Heart left ventricle (tissue), 16 donors: Measurements from ENCODE around the gene SIGLEC9. TPM values are rescaled to one million over a fixed set of nuclear protein-coding genes. Genes with fewer than 3 reads are reported as not detected.

Experiments
- ATAC-seq, 4 donors: fragments of 200-7000 bp; cut with Tn5 transposase; one replicate each; pipeline ENCODE4 v1.9.1; 2020 to 2022; ENCODE audit warnings: moderate library complexity in 4 of 4, mild to moderate bottlenecking in 3 of 4, moderate number of reproducible peaks in 1 of 4
- DNase-seq, 5 donors: peaks; one replicate each; pipeline ENCODE4 v3.0.0-alpha.2; 2020
- H3K27ac ChIP-seq, 12 donors: fragments of 200-600 bp; sonication (generic) in 4 of 12; one replicate each; pipeline versions ENCODE4 v1.5.0 to v1.8.0; 2016 to 2022; ENCODE audit warnings: mild to moderate bottlenecking in 2 of 12
- H3K27me3 ChIP-seq, 9 donors: fragments of 200-600 bp; sonication (generic) in 2 of 9; one replicate each; pipeline versions ENCODE4 v1.5.1 to v1.8.0; 2016 to 2022; ENCODE audit warnings: mild to moderate bottlenecking in 3 of 9
- H3K36me3 ChIP-seq, 9 donors: fragments of 200-600 bp; sonication (generic) in 2 of 9; one replicate each; pipeline versions ENCODE4 v1.5.0 to v1.8.0; 2018 to 2022; ENCODE audit warnings: mild to moderate bottlenecking in 2 of 9
- H3K4me1 ChIP-seq, 12 donors: fragments of 200-600 bp; sonication (generic) in 4 of 12; one replicate each; pipeline versions ENCODE4 v1.5.0 to v1.8.0; 2016 to 2022; ENCODE audit warnings: mild to moderate bottlenecking in 3 of 12
- H3K4me3 ChIP-seq, 12 donors: fragments of 200-600 bp; sonication (generic) in 4 of 12; one replicate each; pipeline versions ENCODE4 v1.5.0 to v1.8.0; 2017 to 2022; ENCODE audit warnings: mild to moderate bottlenecking in 9 of 12, moderate library complexity in 4 of 12
- H3K9me3 ChIP-seq, 12 donors: fragments of 200-600 bp; sonication (generic) in 4 of 12; one replicate each; pipeline versions ENCODE4 v1.5.0 to v1.8.0; 2016 to 2022; ENCODE audit warnings: mild to moderate bottlenecking in 1 of 12
- CTCF ChIP-seq, 12 donors: fragments of 200-600 bp; sonication (generic) in 4 of 12; IDR thresholded peaks; one replicate each; pipeline versions ENCODE4 v1.5.0 to v1.8.0; 2018 to 2022; ENCODE audit warnings: antibody characterized with exemption in 12 of 12, mild to moderate bottlenecking in 5 of 12
- POLR2A ChIP-seq, 2 donors: fragments of 450-650 bp; IDR thresholded peaks; one replicate each; pipeline ENCODE4 v1.6.1; 2017; ENCODE audit warnings: antibody characterized with exemption in 2 of 2, mild to moderate bottlenecking in 2 of 2, moderate library complexity in 2 of 2
- WGBS, 4 donors: extraction: QIAGEN DNeasy Blood & Tissue Kit in 2 of 4; methylation state at CpG; one replicate each; pipeline versions ENCODE4 v1.1.5 to v1.1.7; 2013 to 2018; 5-methylcytosine and 5-hydroxymethylcytosine counted together
- intact Hi-C, 10 donors: fragments of 100-400 bp; cut with DNase I; formaldehyde crosslinking; loops; one replicate each; pipeline versions ENCODE4 v1.11.1 to v1.14.2; 2022
- polyA plus RNA-seq, 2 donors: library from polyadenylated mRNA; stranded (reverse); fragments of 200-250 nt; gene quantifications; one replicate each; pipeline ENCODE4 v1.2.3, GENCODE V29; 2013
- total RNA-seq, 9 donors: library from RNA; depleted of rRNA in 2 of 9; stranded (reverse); fragments of >200 nt in 2 of 9; fragmentation: NEBNext Ultra II Directional in 3 of 9; extraction: Animal tissue kit (Norgen Biotek cat#: 25700) in 3 of 9; gene quantifications; one replicate each; pipeline versions ENCODE4 v1.1.0 to v1.2.4, GENCODE V29; 2016 to 2023
- donor health status: ischemic (EF 13 %, LVEDD 7.1; RV severe dilation, severe dysfunction).
- donor health status: healthy with polysubstance abuse.
- donor health status: DM: no; HTN: yes; CAD: no.
- donor health status: DM: no; HTN: no; CAD: no.
- donor health status: ischemic (EF 25% LVEDD 6.9; RV normal size, moderate dysfunction).
- donor health status: ischemic (EF 25% LVEDD 5.7; RV mildly dilated, moderate dysfunction).
- donor health status: healthy.
- donor health status: DM: yes; HTN: yes; CAD: no.
- donor health status: ischemic (EF 35%, LVEDD 5.7; RV mildly dilated, moderate dysfunction).
- donor health status: nonischemic (EF 11% LVEDD 7.7; RV severe dilation, severe dysfunction).
- donor health status: DM: yes; HTN: yes; CAD: no.
- donor health status: PGD.
- donor health status: ischemic (EF 29% LVEDD 5.4; RV normal size, mild dysfunction).
- donor health status: nonischemic (EF 23%, LVEDD 6.1; RV moderate dilation, normal function).

SIGLEC9 gene
- total and polyA plus RNA-seq, 11 donors, result 0.27 to 18.5 (median 1.7) TPM

GRCh38 chr19:51083181-51083580 lies 41.5 kb upstream of the SIGLEC9 start:
- Histone ChIP-seq H3K4me1 (peaks cover 0 to 8% (median 4%) of the 10 kb centered on the region in 12 donors), H3K27ac (no peak overlapping the region), H3K4me3 (no peak overlapping the region), H3K9me3 (no peaks in the 10 kb centered on the region), H3K27me3 (no peaks in the 10 kb centered on the region), H3K36me3 (no peaks in the 10 kb centered on the region)
- intact Hi-C loops, result loop anchor here in 1 of 10 donors (5.0 kb wide), 1 partner anchor 51 kb away; no protein-coding TSS in a partner anchor
- DNase-seq, result no peak
- WGBS, 4 donors, result 41% methylated on average over 4 of the region's 4 CpGs
- no peak for ATAC-seq
- TF ChIP-seq CTCF (IDR thresholded peaks at IDR 0.05) (no peak), POLR2A (IDR thresholded peaks at IDR 0.05) (no peak)

DNA sequence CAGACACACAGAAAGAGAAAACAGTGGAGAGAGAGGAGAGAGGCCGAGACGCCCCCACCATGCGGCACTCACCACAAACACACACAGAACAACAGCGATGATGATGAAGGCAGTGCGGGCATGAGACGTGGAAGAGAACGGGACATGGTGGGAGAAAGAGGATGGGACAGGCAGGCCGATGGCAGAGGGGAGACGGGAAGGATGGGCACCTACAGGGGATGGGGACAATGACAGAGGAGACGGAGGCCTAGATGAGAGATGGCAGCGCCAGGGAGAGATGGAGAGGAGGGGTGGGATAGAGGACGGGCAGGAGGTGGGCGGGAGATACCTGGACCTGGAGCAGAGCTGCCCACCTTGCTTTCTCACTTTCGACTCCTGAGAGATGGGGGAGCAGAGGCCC lies 40.9 kb upstream of the SIGLEC9 start:
- TF ChIP-seq POLR2A (IDR thresholded peaks at IDR 0.05) (no peak), CTCF (IDR thresholded peaks at IDR 0.05) (no peak)
- Histone ChIP-seq H3K36me3 (no peaks in the 10 kb centered on the region), H3K27ac (no peak overlapping the region), H3K27me3 (no peaks in the 10 kb centered on the region), H3K4me3 (no peak overlapping the region), H3K4me1 (peaks cover 0 to 8% (median 4%) of the 10 kb centered on the region in 12 donors), H3K9me3 (no peaks in the 10 kb centered on the region)
- no peak for ATAC-seq
- intact Hi-C loops, result loop anchor here in 1 of 10 donors (5.0 kb wide), 1 partner anchor 51 kb away; no protein-coding TSS in a partner anchor
- WGBS, 4 donors, result 74 to 80% (median 78%) methylated on average over 14 of the region's 14 CpGs
- no peak for DNase-seq

- Histone ChIP-seq H3K9me3 (no peaks in the 10 kb centered on the region), H3K36me3 (no peaks in the 10 kb centered on the region), H3K4me1 (peaks cover 0 to 5% (median 1%) of the 10 kb centered on the region in 12 donors), H3K4me3 (no peak overlapping the region), H3K27ac (no peak overlapping the region), H3K27me3 (no peaks in the 10 kb centered on the region)
- DNase-seq (no peak), ATAC-seq (no peak)
- TF ChIP-seq POLR2A (IDR thresholded peaks at IDR 0.05) (no peak), CTCF (IDR thresholded peaks at IDR 0.05) (no peak)
- 75 to 83% (median 78%) methylated on average over 7 of the region's 7 CpGs for WGBS, 4 donors
- intact Hi-C loops, result loop anchor here in 1 of 10 donors (5.0 kb wide), 1 partner anchor 52 kb away; no protein-coding TSS in a partner anchor
These were observed 40.2 kb upstream of the SIGLEC9 start for GRCh38 chr19:51084505-51084904.

DNA sequence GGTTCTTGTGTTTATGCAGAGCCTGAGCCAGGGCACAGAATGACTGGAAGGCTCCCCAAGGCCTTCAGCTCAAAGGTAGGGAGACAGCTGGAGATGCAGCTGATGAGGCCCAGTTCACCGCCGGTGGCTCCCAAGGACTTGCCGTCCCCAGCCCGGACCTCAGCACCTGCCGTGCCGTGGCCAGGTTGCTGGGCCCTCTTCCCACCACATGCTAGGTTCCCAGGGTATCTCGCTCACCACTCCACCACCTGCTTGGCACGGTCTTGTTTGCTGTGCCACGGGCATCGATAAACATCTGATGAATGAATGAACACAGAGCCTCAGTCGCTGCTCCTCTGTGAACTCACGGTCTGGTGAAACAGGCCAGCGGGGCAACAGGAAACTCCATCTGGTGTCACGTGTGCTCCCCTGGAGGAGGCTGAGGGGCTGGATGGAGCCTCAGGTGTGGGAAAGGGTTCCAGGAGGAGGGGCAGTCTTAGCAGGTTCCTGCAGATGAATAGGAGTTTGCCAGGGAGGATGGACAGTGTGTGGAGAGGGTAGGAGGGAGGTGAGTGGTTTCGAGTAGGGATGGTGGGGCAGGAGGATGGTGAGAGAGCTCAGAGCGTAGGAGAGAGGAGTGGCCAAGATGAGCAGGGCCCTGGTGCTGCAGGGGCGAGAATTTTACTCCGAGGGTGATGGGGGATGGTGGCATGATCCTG lies 38.4 kb upstream of the SIGLEC9 start:
- H3K9me3 ChIP-seq, result no peaks in the 10 kb centered on the region
- intact Hi-C loops, result loop anchor here in 1 of 10 donors (5.0 kb wide), 1 partner anchor 64 kb away; no protein-coding TSS in a partner anchor
- H3K36me3 ChIP-seq, result no peaks in the 10 kb centered on the region
- 80 to 86% (median 84%) methylated on average over 18 of the region's 18 CpGs for WGBS, 4 donors
- no peak overlapping the region for H3K4me3 ChIP-seq
- no peak for TF ChIP-seq CTCF (IDR thresholded peaks at IDR 0.05)
- TF ChIP-seq POLR2A (IDR thresholded peaks at IDR 0.05), result no peak
- no peak for DNase-seq
- no peak overlapping the region for H3K27ac ChIP-seq
- H3K27me3 ChIP-seq, result no peaks in the 10 kb centered on the region
- no peaks in the 10 kb centered on the region for H3K4me1 ChIP-seq
- no peak for ATAC-seq
